ENCODE measurements around the gene TRAF3IP1.

The TRAF3IP1 gene

GRCh38 chr2:238285653-238286082 is 34.6 kb upstream of the TRAF3IP1 start:
- no peak for TF ChIP-seq EZH2phosphoT487 (IDR thresholded peaks at IDR 0.05; ENCODE audit: borderline replicate concordance, low read length)
- TF ChIP-seq CTCF (IDR thresholded peaks at IDR 0.05; ENCODE audit: low read depth, low read length, poor library complexity, severe bottlenecking), result no peak
- H3K27ac ChIP-seq (ENCODE audit: low read depth, low read length), result no peak overlapping the region
- no peaks in the 10 kb centered on the region; the same call in 1 of the 2 replicates for H3F3A ChIP-seq (ENCODE audit: control insufficient read depth, insufficient read depth)
- H4K20me1 ChIP-seq (ENCODE audit: control insufficient read depth, insufficient read depth, low read depth, low read length), result peaks cover 5% of the 10 kb centered on the region; the same call in 1 of the 2 replicates
- H3K4me1 ChIP-seq (ENCODE audit: control insufficient read depth, low read length), result peaks cover 35% of the 10 kb centered on the region
- H3K36me3 ChIP-seq (ENCODE audit: control insufficient read depth, low read length), result 0 out of 2 replicates have a peak, but pooled peaks cover 4% of the 10 kb centered on the region
- H3K4me3 ChIP-seq (ENCODE audit: low read length), result no peak overlapping the region
- no peaks in the 10 kb centered on the region for H3K9me3 ChIP-seq (ENCODE audit: control insufficient read depth, insufficient read depth, low read length)
- peaks cover 73% of the 10 kb centered on the region for H3K79me2 ChIP-seq (ENCODE audit: control insufficient read depth, low read length)
- H3K4me2 ChIP-seq (ENCODE audit: low read length), result no peak overlapping the region
- H3K27me3 ChIP-seq (ENCODE audit: control insufficient read depth, low read length), result no peaks in the 10 kb centered on the region
- no peaks in the 10 kb centered on the region for H3K9me2 ChIP-seq (replicated peaks; ENCODE audit: control insufficient read depth, low read length)

- H3K36me3 ChIP-seq (ENCODE audit: control insufficient read depth, low read length), result 0 out of 2 replicates have a peak, but pooled peaks cover 4% of the 10 kb centered on the region
- TF ChIP-seq EZH2phosphoT487 (IDR thresholded peaks at IDR 0.05; ENCODE audit: borderline replicate concordance, low read length), result no peak
- no peak for TF ChIP-seq CTCF (IDR thresholded peaks at IDR 0.05; ENCODE audit: low read depth, low read length, poor library complexity, severe bottlenecking)
- no peak overlapping the region for H3K4me3 ChIP-seq (ENCODE audit: low read length)
- H3K9me3 ChIP-seq (ENCODE audit: control insufficient read depth, insufficient read depth, low read length), result no peaks in the 10 kb centered on the region
- H3K4me2 ChIP-seq (ENCODE audit: low read length), result no peak overlapping the region
- H4K20me1 ChIP-seq (ENCODE audit: control insufficient read depth, insufficient read depth, low read depth, low read length), result peaks cover 5% of the 10 kb centered on the region; the same call in 1 of the 2 replicates
- H3K4me1 ChIP-seq (ENCODE audit: control insufficient read depth, low read length), result peaks cover 35% of the 10 kb centered on the region
- H3K9me2 ChIP-seq (replicated peaks; ENCODE audit: control insufficient read depth, low read length), result no peaks in the 10 kb centered on the region
- no peaks in the 10 kb centered on the region; the same call in 1 of the 2 replicates for H3F3A ChIP-seq (ENCODE audit: control insufficient read depth, insufficient read depth)
- H3K79me2 ChIP-seq (ENCODE audit: control insufficient read depth, low read length), result peaks cover 71% of the 10 kb centered on the region
- no peaks in the 10 kb centered on the region for H3K27me3 ChIP-seq (ENCODE audit: control insufficient read depth, low read length)
- H3K27ac ChIP-seq (ENCODE audit: low read depth, low read length), result no peak overlapping the region
These were observed 34.2 kb upstream of the TRAF3IP1 start for GRCh38 chr2:238286095-238286494.

GRCh38 chr2:238286551-238286950 is 33.8 kb upstream of the TRAF3IP1 start:
- Histone ChIP-seq H3K79me2 (ENCODE audit: control insufficient read depth, low read length) (peaks cover 67% of the 10 kb centered on the region), H3K36me3 (ENCODE audit: control insufficient read depth, low read length) (0 out of 2 replicates have a peak, but pooled peaks cover 4% of the 10 kb centered on the region), H3K9me3 (ENCODE audit: control insufficient read depth, insufficient read depth, low read length) (no peaks in the 10 kb centered on the region), H3K4me1 (ENCODE audit: control insufficient read depth, low read length) (peaks cover 35% of the 10 kb centered on the region), H3K4me3 (ENCODE audit: low read length) (no peak overlapping the region), H4K20me1 (ENCODE audit: control insufficient read depth, insufficient read depth, low read depth, low read length) (peaks cover 5% of the 10 kb centered on the region; the same call in 1 of the 2 replicates), H3K27me3 (ENCODE audit: control insufficient read depth, low read length) (no peaks in the 10 kb centered on the region), H3F3A (ENCODE audit: control insufficient read depth, insufficient read depth) (no peaks in the 10 kb centered on the region; the same call in 1 of the 2 replicates), H3K27ac (ENCODE audit: low read depth, low read length) (no peak overlapping the region), H3K9me2 (replicated peaks; ENCODE audit: control insufficient read depth, low read length) (no peaks in the 10 kb centered on the region), H3K4me2 (ENCODE audit: low read length) (no peak overlapping the region)
- TF ChIP-seq EZH2phosphoT487 (IDR thresholded peaks at IDR 0.05; ENCODE audit: borderline replicate concordance, low read length) (no peak), CTCF (IDR thresholded peaks at IDR 0.05; ENCODE audit: low read depth, low read length, poor library complexity, severe bottlenecking) (no peak)
